Measurements from ENCODE around the gene MEGF11.

Gene MEGF11

DNA sequence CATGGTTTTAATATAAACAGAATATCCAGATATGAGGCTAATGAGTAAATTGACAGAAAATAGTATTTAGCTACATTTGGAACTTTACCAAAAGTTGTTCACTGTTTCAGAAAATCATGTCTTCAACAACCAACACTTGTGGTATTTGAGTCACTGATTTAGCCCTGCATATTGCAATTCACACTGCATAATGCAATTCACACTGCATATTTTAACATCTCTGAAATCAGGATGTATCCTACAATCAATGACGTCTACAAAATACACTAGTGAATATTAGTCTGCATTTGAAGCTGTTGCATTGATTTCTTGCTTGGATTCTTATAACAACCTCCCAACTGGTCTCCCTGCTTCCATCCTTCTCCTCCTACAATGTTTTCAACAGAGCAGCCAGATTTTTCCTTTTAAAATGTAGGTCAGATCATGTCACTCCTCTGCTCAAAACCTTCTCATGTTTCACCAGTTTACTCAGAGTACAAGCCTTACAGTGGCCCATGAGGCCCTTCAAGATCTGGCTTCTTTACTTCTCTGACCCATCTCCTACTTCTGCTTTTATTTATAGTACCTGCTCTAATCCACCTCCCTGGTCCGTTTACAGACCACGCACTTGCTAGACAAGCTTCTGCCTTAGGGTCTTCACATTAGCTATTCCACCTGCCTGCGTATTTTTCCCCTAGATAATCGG, 395.7 kb downstream of the MEGF11 start:
- DNase-seq (ENCODE audit: low read depth, low spot score), result no peak

DNA sequence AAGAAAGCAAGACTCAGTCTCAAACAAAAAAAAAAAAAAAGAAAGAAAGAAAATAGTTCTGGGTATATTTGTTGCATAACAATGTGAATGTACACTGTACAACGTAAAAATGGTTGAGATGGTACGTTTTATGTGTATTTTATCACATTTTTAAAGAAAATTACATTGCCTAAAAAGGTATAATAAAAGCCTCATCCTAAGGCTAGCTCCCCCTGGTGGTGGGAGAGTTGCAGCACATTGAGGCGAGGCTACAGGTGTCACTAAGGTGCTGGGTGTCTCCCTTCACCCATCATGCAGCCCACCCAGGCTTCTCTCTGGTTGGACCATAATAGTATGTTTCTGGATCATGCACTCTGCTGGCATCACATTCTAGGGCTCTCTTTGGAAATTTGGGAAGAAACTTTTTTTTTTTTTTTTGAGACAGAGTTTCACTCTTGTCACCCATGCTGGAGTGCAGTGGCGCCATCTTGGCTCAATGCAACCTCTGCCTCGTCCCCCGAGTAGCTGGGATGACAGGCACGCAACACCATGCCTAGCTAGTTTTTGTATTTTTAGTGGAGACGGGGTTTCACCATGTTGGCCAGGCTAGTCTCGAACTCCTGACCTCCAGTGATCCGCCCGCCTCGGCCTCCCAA, 396.6 kb downstream of the MEGF11 start:
- peak; percentile 74 for DNase-seq (ENCODE audit: low read depth, low spot score)

DNA sequence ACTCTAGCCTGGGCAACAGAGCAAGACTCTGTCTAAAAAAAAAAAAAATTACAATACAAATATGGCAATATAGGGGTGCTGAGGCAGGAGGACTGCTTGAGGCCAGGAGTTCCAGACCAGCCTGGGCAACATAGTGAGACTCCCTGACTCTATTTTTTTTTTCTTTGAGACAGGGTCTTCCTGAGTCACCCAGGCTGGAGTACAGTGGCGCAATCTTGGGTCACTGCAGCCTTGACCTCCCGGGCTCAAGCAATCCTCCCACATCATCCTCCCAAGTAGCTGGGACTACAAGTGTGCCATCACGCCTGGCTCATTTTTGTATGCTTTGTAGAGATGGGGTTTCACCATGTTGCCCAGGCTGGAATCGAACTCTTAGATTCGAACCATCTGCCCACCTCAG, 401.6 kb downstream of the MEGF11 start:
- DNase-seq (ENCODE audit: low read depth, low spot score), result no peak

DNA sequence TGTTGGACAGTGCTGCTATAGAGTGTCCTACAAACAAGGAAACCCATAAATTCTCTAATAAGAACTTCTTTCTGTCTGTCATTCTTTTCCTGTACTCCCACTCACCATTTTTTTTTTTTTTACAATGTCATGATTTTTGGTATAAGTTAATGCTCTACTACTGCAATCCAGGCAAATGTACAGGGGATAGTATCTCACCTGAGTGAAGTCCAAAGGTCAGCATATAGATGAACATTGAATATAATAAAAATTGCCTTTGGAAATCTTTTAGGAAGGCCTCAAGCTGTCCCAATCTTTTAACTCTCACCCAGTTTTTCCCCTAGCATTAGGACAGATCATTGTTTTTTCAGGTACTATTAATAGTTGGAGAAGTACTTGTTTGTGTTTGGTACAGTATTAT, 405.6 kb downstream of the MEGF11 start:
- DNase-seq (ENCODE audit: low read depth, low spot score), result no peak

DNA sequence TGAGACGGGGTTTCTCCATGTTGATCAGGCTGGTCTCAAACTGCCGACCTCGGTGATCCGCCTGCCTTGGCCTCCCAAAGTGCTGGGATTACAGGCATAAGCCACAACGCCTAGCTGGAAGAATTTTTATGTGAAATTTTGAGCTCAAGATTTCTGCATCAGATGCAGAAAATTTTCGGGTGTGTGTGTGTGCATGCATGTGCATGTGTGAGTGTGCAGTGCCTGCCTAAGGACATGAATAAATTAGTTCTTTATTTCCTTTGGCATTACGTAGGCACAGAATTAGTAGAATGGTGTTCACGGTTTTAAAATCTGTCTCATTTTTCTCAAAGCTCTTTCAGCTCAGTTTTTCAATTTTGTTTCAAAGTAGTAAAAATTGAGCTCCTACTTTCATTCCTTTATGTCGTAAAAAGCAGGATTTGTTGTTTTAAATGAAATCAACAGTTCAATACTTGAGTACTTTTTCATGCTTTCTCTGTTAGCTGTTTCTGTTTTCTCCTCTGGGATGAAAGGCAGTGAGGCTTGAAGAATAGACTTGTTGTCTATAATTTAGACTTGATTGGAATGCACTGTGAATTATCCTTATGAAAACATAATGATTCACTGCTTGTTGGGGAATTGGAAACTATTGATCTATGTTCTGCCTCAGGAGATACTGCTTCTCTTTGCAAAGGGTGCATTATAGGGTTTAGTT, 407.6 kb downstream of the MEGF11 start:
- no peak for DNase-seq (ENCODE audit: low read depth, low spot score)
